ENCODE measurements around the gene SSBP3. TPM values are rescaled to one million over a fixed set of nuclear protein-coding genes. Genes with fewer than 3 reads are reported as not detected.

SSBP3 gene
- total RNA-seq, 2 experiments from 2014 or later: 16.5 to 44.9 TPM

- no peak for DNase-seq (ENCODE audit: low spot score)
- intact Hi-C loops (cut with micrococcal nuclease; ENCODE audit: unreplicated experiment): no loop called here
- Histone ChIP-seq H2AFZ (ENCODE audit: low read length) (no peak overlapping the region), H3K4me1 (ENCODE audit: insufficient read depth, low read length, poor library complexity, severe bottlenecking) (peaks cover 62% of the 10 kb centered on the region), H3K4me2 (ENCODE audit: low read length) (peak overlapping the region; percentile 82), H3K9me3 (ENCODE audit: low read length) (no peaks in the 10 kb centered on the region), H3K9me2 (ENCODE audit: insufficient read depth, low read length) (no peaks in the 10 kb centered on the region), H3K27ac (ENCODE audit: low read depth, low read length, poor library complexity, severe bottlenecking) (no peak overlapping the region), H3K79me2 (ENCODE audit: insufficient read depth, low read depth, low read length) (peaks cover 27% of the 10 kb centered on the region; the same call in 1 of the 2 replicates), H3K4me3 (ENCODE audit: low read depth, low read length, poor library complexity, severe bottlenecking) (no peak overlapping the region), H4K20me1 (ENCODE audit: insufficient read depth, low read length) (no peaks in the 10 kb centered on the region), H3K36me3 (ENCODE audit: insufficient read depth, low read length) (peaks cover 12% of the 10 kb centered on the region; the same call in 1 of the 2 replicates)
- TF ChIP-seq EZH2phosphoT487 (IDR thresholded peaks at IDR 0.05; ENCODE audit: borderline replicate concordance, low read depth, low read length) (no peak), CTCF (conservative IDR thresholded peaks at IDR 0.05; ENCODE audit: low read length) (no peak)
- ChIA-PET CTCF (ENCODE audit: unreplicated experiment) (no interaction called here), POLR2A (no interaction called here)
- BruUV-seq (replicated peaks): no TSS peak
Measured at GRCh38 chr1:54371038-54371941, 34.9 kb downstream of the SSBP3 start.

GRCh38 chr1:54370287-54370989 is 35.8 kb downstream of the SSBP3 start:
- POLR2A ChIA-PET: no interaction called here
- CTCF ChIA-PET (ENCODE audit: unreplicated experiment): no interaction called here

More at GRCh38 chr1:54370287-54370989, 35.8 kb downstream of the SSBP3 start:
- intact Hi-C loops (cut with micrococcal nuclease; ENCODE audit: unreplicated experiment): no loop called here
- Histone ChIP-seq H3K9me2 (ENCODE audit: insufficient read depth, low read length) (no peaks in the 10 kb centered on the region), H3K36me3 (ENCODE audit: insufficient read depth, low read length) (peaks cover 12% of the 10 kb centered on the region; the same call in 1 of the 2 replicates), H3K9me3 (ENCODE audit: low read length) (no peaks in the 10 kb centered on the region), H3K27ac (ENCODE audit: low read depth, low read length, poor library complexity, severe bottlenecking) (no peak overlapping the region), H3K4me2 (ENCODE audit: low read length) (no peak overlapping the region), H3K79me2 (ENCODE audit: insufficient read depth, low read depth, low read length) (peaks cover 23% of the 10 kb centered on the region; the same call in 1 of the 2 replicates), H4K20me1 (ENCODE audit: insufficient read depth, low read length) (no peaks in the 10 kb centered on the region), H3K4me1 (ENCODE audit: insufficient read depth, low read length, poor library complexity, severe bottlenecking) (peaks cover 53% of the 10 kb centered on the region), H3K4me3 (ENCODE audit: low read depth, low read length, poor library complexity, severe bottlenecking) (no peak overlapping the region), H2AFZ (ENCODE audit: low read length) (no peak overlapping the region)
- BruUV-seq (replicated peaks): no TSS peak
- no peak for TF ChIP-seq EZH2phosphoT487 (IDR thresholded peaks at IDR 0.05; ENCODE audit: borderline replicate concordance, low read depth, low read length)
- peak; percentile 62; the same call in 1 of the 2 replicates for TF ChIP-seq CTCF (conservative IDR thresholded peaks at IDR 0.05; ENCODE audit: low read length)
- DNase-seq (ENCODE audit: low spot score): peak; percentile 31
